Upper lobe of left lung (tissue), 4 donors: ENCODE data around the gene AVP.

ENCODE experiments used
- EP300 ChIP-seq, 4 donors: sonication (generic); formaldehyde crosslinking; IDR thresholded peaks; one replicate each; pipeline ENCODE4 v1.5.1; 2017; ENCODE audit warnings: antibody characterized with exemption in 4 of 4, control low read depth in 2 of 4
- POLR2A ChIP-seq, 4 donors: fragments of 450-650 bp; IDR thresholded peaks; one replicate each; pipeline ENCODE4 v1.5.1; 2016 to 2017; ENCODE audit warnings: antibody characterized with exemption in 4 of 4, mild to moderate bottlenecking in 2 of 4
- POLR2AphosphoS5 ChIP-seq, 2 donors: sonication (generic); formaldehyde crosslinking; IDR thresholded peaks; one replicate each; pipeline ENCODE4 v1.5.1; 2017; ENCODE audit warnings: antibody characterized with exemption in 2 of 2
- TF ChIP-seq, protein P1 (sequence below), 6 experiments: fragments of 450-650 bp in 4 of 6; fragments of 200-600 bp in 2 of 6; sonication (generic) in 2 of 6; IDR thresholded peaks; one replicate each; pipeline ENCODE4 v1.5.1; 2016 to 2019; ENCODE audit warnings: antibody characterized with exemption in 6 of 6

GRCh38 chr20:3121271-3121911, 36.9 kb upstream of the AVP start:
- TF ChIP-seq EP300 (IDR thresholded peaks at IDR 0.05) (no peak), POLR2A (IDR thresholded peaks at IDR 0.05) (no peak), POLR2AphosphoS5 (IDR thresholded peaks at IDR 0.05) (no peak)
- TF ChIP-seq, protein P1, sequence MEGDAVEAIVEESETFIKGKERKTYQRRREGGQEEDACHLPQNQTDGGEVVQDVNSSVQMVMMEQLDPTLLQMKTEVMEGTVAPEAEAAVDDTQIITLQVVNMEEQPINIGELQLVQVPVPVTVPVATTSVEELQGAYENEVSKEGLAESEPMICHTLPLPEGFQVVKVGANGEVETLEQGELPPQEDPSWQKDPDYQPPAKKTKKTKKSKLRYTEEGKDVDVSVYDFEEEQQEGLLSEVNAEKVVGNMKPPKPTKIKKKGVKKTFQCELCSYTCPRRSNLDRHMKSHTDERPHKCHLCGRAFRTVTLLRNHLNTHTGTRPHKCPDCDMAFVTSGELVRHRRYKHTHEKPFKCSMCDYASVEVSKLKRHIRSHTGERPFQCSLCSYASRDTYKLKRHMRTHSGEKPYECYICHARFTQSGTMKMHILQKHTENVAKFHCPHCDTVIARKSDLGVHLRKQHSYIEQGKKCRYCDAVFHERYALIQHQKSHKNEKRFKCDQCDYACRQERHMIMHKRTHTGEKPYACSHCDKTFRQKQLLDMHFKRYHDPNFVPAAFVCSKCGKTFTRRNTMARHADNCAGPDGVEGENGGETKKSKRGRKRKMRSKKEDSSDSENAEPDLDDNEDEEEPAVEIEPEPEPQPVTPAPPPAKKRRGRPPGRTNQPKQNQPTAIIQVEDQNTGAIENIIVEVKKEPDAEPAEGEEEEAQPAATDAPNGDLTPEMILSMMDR (IDR thresholded peaks at IDR 0.05): no peak
